CD1c-positive myeloid dendritic cell (primary cell): ENCODE measurements around the gene PCBD2.
"Not testable (repeated sequence)": the region's sequence is repeated elsewhere in the genome, so short reads cannot be mapped to it uniquely, and the experiment has no call there.

Experiments
- DNase-seq: peaks from one replicate; pipeline ENCODE4 v3.0.0-alpha.2; 2016; ENCODE audit errors: extremely low spot score

Gene PCBD2

GRCh38 chr5:134904610-134905245 is at the start of gene PCBD2:
Gene PCBD2 (plus strand): TSS chr5:134905131. CDS start chr5:134905140, 9 bp downstream.
- peak; percentile 98 for DNase-seq

GRCh38 chr5:134856465-134856864 is 48.5 kb upstream of the PCBD2 start:
- DNase-seq = not testable (repeated sequence)

- DNase-seq = no peak
These were observed 47.5 kb upstream of the PCBD2 start for GRCh38 chr5:134857401-134857800.

DNA sequence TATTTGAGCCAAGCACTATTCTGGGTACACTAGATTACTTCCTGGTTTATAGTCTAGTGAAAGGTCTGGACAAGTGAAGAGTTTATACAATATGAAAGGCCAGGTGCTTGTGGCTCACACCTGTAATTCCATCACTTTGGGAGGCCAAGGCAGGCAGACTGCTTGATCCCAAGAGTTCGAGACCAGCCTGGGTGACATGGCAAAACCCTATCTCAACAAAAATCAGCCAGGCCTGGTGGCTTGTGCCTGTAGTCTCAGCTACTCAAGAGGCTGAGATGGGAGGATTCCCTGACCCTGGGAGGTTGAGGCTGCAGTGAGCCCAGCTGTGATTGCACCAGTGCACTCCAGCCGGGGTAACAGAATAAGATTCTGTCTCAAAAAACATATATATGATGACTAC is 40.2 kb upstream of the PCBD2 start:
- no peak for DNase-seq

DNA sequence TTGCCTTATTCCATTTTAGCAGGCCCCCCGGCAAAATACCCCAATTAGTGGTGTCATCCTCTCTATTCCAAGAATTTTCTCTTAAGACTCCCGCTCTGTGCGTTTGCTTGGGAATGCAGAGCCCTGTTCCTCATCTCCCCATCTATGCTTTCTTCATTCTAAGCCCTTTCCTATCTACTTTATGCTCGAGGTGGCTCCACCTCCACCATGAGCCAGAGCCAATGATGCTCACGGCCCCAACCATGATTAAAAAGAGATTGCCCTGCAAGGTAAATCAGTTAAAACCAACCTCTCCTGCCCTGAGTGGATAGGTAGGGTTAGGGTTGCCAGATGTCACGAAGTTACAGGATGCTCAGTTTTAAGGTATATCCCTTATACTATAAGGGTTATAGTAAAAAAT is 31.4 kb upstream of the PCBD2 start:
- DNase-seq = no peak

DNA sequence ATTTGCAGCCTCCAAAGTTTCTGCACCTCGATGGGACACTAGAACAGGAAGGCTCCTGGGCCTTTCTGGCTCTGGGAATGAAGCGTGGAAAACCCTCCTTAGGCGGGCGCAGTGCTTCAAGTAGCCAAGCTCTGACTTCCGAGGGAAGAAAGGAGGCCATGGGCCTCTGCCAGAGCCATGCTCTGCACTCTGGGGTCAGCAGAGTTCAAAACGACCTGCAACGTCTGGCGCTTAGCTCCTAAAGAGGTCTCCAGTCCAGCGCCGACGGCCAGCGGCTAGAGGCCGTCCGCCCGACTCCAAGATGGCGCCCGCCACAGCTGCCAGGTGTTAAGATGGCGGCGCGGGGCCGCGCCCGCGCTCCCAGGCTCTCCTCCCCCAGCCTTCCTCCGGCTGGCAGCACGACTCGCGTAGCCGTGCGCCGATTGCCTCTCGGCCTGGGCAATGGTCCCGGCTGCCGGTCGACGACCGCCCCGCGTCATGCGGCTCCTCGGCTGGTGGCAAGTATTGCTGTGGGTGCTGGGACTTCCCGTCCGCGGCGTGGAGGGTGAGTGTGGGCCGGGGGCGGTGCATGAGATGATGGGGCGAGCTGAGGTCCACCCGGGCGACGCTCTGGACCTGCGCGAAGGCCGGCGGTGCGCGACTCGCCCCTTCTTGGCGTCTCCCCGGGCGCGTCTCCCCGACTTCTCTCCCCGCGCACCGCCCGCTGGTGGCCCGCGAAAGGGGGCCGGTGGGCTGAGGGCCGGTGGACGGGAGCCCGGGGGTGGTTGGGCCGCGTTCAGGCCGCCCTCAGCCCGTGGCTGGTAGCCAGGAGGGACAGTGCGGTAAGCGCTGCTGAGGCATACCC is 30.7 kb upstream of the PCBD2 start, which contains the start of gene TXNDC15:
Gene TXNDC15, plus strand, starts transcription at position 385 of the 844 bp plus-strand sequence. Its CDS starts 57 bp downstream, at position 442.
- DNase-seq = peak; percentile 92

DNA sequence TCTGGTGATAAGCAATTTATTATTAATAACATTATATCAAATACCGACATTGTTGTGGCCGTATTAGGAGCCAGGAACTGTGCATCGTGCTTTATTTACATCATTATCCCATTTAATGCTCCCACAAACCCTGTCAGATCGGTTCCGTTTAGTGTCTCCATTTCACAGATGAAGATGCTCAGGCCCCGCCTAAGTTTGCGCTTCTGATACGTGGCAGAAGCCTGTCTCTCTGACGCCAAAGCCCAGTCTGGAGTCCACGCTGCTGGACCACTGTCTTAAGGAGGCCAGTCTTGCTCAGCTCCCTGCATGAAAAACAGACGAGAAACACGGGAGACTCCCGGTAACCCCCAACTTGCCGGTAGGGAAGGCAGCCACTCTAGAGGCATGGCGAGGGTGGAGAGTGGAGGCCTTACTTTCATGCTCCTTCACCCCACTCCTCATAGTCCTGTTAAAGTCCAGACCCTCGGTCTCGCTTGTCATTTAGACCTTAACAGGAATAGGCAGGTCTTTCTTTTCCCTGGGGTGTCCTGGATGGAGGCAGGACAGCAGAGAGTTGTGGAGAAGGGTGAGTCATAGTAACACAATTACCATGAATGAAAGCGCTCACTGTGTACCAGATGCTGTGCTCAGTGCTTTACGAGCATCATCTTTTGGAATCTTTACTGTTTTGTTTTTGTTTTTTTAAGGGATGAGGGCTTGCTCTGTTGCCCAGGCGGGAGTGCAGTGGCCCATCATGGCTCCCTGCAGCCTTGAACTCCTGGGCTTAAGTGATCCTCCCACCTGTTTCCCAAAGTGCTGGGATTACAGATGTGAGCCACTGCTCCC is 29.9 kb upstream of the PCBD2 start:
- DNase-seq = peak; percentile 27

DNA sequence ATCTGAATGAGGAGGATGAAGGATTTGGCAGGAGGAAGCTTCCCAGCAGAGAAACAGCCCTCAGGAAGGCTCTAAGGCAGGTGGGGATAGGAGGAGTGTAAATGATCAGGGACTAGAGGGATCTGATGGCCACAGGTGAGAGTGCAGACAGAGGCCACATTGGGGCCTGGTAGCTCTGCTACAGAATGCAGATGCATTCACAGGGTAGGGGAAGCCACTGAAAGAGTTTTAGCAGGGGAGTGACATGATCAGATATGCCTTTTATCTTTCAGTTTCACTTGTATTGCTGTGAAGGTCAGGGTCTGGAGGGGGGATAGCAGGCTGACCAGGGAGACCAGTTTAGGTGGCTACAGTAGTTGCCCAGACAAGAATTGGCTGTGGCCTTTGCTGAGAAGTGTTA is 27.8 kb upstream of the PCBD2 start:
- DNase-seq = no peak

DNA sequence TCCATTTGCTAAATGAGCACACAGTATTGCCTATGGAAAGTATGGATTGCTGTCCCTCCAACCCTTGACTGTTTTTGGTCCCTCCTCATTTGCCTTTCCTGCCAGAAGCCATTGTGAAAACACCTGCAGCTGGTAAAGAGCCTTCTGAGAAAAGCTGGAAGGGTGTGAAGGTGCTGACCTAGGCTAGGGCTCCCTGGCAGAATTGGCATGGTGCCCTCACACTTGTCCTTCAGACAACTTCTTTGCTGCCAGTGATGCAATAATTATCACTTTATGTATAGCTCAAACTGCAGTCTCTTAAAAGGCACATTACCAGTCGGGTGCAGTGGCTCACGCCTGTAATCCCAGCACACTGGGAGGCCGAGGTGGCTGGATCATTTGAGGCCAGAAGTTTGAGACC is 26.5 kb upstream of the PCBD2 start:
- no peak for DNase-seq

- DNase-seq = no peak
These were observed 25.5 kb upstream of the PCBD2 start for GRCh38 chr5:134879456-134879855.

GRCh38 chr5:134880937-134881336 is 24.0 kb upstream of the PCBD2 start:
- not testable (repeated sequence) for DNase-seq

DNA sequence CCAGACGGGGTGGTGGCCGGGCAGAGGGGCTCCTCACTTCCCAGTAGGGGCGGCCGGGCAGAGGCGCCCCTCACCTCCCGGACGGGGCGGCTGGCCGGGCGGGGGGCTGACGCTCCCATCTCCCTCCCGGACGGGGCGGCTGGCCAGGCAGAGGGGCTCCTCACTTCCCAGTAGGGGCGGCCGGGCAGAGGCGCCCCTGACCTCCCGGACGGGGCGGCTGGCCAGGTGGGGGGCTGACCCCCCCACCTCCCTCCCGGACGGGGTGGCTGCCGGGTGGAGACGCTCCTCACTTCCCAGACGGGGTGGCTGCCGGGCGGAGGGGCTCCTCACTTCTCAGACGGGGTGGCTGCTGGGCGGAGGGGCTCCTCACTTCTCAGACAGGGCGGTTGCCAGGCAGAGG is 23.2 kb upstream of the PCBD2 start:
- DNase-seq = not testable (repeated sequence)

- no peak for DNase-seq
These were observed 17.3 kb upstream of the PCBD2 start for GRCh38 chr5:134887593-134888159.

- DNase-seq = no peak
These were observed 15.6 kb upstream of the PCBD2 start for GRCh38 chr5:134889335-134889734.

DNA sequence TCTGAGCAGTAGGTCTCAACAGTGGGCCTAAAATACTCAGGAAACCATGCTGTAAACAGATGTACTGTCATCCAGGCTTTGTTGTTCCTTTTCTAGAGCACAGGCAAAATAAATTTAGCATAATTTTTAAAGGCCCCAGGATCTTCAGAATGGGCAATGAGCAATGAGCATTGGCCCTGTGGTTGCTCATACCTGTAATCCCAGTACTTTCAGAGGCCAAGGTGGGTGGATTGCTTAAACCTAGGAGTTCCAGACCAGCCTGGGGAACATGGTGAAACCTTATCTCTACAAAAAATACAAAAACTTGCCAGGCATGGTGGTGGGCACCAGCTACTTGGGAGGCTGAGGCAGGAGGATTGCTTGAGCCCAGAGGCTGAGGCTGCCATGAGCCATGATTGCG is 13.5 kb upstream of the PCBD2 start:
- DNase-seq = no peak

DNA sequence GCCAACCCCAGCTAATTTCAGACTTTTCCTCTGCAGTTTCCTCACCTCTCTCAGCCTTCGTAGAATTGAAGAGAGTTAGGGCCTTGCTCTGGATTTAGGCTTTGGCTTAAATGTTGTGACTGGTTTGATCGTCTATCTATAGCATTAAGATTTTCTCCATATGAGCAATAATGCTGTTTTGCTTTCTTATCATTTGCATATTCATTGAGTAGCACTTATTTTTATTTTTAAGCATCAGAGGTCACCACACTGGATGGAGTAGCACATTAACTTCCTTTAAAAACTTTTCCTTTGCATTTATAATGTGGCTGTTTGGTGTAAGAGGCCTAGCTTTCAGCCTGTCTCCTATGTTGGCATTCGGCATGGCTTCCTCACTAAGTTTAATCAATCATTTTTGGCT is 12.6 kb upstream of the PCBD2 start:
- DNase-seq = no peak

DNA sequence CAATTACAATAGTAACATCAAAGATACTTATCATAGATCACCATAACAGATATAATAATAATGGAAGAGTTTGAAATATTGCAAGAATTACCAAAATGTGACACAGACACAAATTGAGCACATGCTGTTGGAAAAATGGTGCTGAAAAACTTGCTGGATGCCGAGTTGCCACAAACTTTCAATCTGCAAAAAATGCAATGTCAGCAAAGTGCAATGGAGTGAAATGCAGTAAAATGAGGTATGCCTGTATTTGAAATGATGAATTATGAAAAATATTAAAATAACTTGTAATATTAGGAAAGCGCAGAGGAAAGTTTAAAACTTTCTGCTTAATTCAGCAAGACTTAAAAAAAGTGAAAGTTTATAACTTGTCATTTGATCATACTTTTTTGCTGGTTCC is 12.0 kb upstream of the PCBD2 start:
- no peak for DNase-seq

GRCh38 chr5:134893748-134894505 is 11.0 kb upstream of the PCBD2 start:
- DNase-seq = no peak

GRCh38 chr5:134902071-134902801 is 2.7 kb upstream of the PCBD2 start:
- peak; percentile 44 for DNase-seq

DNA sequence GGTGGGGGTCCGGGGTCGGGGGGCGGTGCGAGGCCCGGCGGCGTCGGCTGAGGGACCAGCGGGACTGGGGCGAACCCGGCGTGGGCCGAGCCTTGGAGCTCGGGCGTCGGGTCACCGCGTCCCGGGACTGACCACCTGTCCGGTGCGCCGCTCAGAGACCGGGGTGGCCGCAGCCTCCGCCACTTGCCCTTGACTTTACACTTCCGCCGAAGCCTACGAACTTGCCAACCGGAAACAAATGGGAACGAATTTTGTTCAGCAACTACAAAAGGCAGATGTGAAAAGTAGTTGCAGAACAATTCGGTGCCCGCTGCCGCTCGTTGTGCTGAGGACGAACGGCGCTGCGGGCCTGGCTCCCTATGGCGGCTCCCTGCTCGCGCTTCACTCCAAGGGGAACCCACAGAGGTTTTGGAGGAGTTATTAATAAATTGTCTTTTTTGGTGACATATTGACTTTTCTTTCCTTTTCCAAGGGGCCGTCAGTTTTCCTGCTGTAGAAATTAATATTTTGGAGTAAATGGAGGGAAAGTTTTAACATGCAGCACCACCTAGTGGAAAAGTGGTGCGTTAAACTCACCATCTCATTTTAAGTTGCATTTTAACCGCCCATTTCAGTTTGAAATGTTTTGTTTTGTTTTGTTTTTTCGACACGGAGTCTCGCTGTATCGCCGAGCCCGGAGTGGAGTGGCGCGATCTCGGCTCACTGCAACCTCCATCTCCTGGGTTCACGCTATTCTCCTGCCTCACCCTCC is 490 bp downstream of the PCBD2 start:
- DNase-seq = peak; percentile 76
